Hepatocyte (in vitro differentiated cells): ENCODE data around the gene MACC1.

Source experiments
- CTCF ChIP-seq: fragments of 200-600 bp; sonication (generic); IDR thresholded peaks from 2 replicates; pipeline ENCODE4 v1.5.1; 2016; ENCODE audit warnings: antibody characterized with exemption, mild to moderate bottlenecking; ENCODE audit not compliant: poor library complexity
- EZH2 ChIP-seq: fragments of 200-600 bp; sonication (generic); IDR thresholded peaks from 2 replicates; pipeline ENCODE4 v1.6.1; 2016; ENCODE audit warnings: antibody characterized with exemption, mild to moderate bottlenecking, borderline replicate concordance

- TF ChIP-seq CTCF (no peak), EZH2 (no peak)
Observed at GRCh38 chr7:20206104-20206896, 10.9 kb downstream of the MACC1 start.
